GM12878 (cell line): ENCODE results near the gene CARD9.

Source experiments
- ASH2L ChIP-seq: fragments of 300-600, 200-600 bp; sonication (generic); IDR thresholded peaks from 2 replicates; pipeline ENCODE4 v1.6.1; 2017; ENCODE audit warnings: low read depth, mild to moderate bottlenecking, borderline replicate concordance
- EP300 ChIP-seq, 2 experiments: fragments of 150-350 bp in 1 of 2; IDR thresholded peaks; 2 replicates each; pipeline ENCODE4 v1.6.1; 2011 to 2012; ENCODE audit warnings: low read depth in 2 of 2, low read length in 2 of 2, borderline replicate concordance in 1 of 2, improper control_type of control experiment in 1 of 2, inconsistent platforms in 1 of 2; ENCODE audit not compliant: control insufficient read depth in 1 of 2
- POLR2A ChIP-seq: IDR thresholded peaks from 2 replicates; pipeline ENCODE4 v1.6.1; 2011; ENCODE audit warnings: low read depth, mild to moderate bottlenecking, low read length
- ZSCAN29 ChIP-seq: fragments of 450-650 bp; IDR thresholded peaks from 2 replicates; pipeline ENCODE4 v1.6.1; 2017; ENCODE audit warnings: mild to moderate bottlenecking, moderate library complexity
- TF ChIP-seq, protein P1 (sequence below), 3 experiments: IDR thresholded peaks in 2 of 3; conservative IDR thresholded peaks in 1 of 3; 2 replicates each; pipeline ENCODE4 v1.5.1; 2011; ENCODE audit warnings: low read depth in 3 of 3, low read length in 3 of 3, mild to moderate bottlenecking in 3 of 3, control low read depth in 2 of 3, moderate library complexity in 2 of 3, inconsistent platforms in 1 of 3, mixed read lengths in 1 of 3; ENCODE audit not compliant: control insufficient read depth in 2 of 3, insufficient read depth in 1 of 3; ENCODE audit errors: extremely low read depth in 1 of 3
- TF ChIP-seq, protein P2 (sequence below): fragments of 450-650 bp; IDR thresholded peaks from 2 replicates; pipeline ENCODE4 v1.6.1; 2016; ENCODE audit warnings: mild to moderate bottlenecking, moderate library complexity, borderline replicate concordance

DNA sequence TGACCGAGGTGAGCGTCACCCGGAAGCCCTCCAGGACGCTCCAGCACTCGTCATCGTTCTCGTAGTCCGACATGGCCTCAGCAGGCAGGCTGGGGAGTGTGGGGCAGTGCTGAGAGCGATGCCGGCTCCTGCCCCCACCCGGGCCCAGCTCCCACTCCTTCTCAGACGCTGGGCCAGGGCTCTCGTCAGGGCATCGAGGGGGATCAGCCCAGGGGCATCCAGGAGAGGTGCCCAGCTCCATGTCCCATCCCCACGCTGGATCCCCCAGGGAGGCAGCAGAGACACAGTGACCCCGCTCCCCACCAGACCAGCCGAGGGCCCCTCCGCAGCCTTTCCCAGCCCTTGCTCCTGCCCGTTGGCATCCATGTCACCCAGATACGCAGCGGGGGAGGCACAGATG, 1.5 kb downstream of the CARD9 start:
- TF ChIP-seq, protein P1, sequence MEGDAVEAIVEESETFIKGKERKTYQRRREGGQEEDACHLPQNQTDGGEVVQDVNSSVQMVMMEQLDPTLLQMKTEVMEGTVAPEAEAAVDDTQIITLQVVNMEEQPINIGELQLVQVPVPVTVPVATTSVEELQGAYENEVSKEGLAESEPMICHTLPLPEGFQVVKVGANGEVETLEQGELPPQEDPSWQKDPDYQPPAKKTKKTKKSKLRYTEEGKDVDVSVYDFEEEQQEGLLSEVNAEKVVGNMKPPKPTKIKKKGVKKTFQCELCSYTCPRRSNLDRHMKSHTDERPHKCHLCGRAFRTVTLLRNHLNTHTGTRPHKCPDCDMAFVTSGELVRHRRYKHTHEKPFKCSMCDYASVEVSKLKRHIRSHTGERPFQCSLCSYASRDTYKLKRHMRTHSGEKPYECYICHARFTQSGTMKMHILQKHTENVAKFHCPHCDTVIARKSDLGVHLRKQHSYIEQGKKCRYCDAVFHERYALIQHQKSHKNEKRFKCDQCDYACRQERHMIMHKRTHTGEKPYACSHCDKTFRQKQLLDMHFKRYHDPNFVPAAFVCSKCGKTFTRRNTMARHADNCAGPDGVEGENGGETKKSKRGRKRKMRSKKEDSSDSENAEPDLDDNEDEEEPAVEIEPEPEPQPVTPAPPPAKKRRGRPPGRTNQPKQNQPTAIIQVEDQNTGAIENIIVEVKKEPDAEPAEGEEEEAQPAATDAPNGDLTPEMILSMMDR (IDR thresholded peaks at IDR 0.05 in 2 of 3, conservative IDR thresholded peaks at IDR 0.05 in 1 of 3; ENCODE audit: control insufficient read depth in 2 of 3, extremely low read depth in 1 of 3, insufficient read depth in 1 of 3, low read depth in 3 of 3, low read length in 3 of 3): no peak
- no peak for TF ChIP-seq ASH2L
- no peak for TF ChIP-seq POLR2A
- TF ChIP-seq, protein P2, sequence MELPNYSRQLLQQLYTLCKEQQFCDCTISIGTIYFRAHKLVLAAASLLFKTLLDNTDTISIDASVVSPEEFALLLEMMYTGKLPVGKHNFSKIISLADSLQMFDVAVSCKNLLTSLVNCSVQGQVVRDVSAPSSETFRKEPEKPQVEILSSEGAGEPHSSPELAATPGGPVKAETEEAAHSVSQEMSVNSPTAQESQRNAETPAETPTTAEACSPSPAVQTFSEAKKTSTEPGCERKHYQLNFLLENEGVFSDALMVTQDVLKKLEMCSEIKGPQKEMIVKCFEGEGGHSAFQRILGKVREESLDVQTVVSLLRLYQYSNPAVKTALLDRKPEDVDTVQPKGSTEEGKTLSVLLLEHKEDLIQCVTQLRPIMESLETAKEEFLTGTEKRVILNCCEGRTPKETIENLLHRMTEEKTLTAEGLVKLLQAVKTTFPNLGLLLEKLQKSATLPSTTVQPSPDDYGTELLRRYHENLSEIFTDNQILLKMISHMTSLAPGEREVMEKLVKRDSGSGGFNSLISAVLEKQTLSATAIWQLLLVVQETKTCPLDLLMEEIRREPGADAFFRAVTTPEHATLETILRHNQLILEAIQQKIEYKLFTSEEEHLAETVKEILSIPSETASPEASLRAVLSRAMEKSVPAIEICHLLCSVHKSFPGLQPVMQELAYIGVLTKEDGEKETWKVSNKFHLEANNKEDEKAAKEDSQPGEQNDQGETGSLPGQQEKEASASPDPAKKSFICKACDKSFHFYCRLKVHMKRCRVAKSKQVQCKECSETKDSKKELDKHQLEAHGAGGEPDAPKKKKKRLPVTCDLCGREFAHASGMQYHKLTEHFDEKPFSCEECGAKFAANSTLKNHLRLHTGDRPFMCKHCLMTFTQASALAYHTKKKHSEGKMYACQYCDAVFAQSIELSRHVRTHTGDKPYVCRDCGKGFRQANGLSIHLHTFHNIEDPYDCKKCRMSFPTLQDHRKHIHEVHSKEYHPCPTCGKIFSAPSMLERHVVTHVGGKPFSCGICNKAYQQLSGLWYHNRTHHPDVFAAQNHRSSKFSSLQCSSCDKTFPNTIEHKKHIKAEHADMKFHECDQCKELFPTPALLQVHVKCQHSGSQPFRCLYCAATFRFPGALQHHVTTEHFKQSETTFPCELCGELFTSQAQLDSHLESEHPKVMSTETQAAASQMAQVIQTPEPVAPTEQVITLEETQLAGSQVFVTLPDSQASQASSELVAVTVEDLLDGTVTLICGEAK: no peak
- no peak for TF ChIP-seq EP300 (IDR thresholded peaks at IDR 0.05; ENCODE audit: borderline replicate concordance in 1 of 2, control insufficient read depth in 1 of 2, low read depth in 2 of 2, low read length in 2 of 2)
- no peak for TF ChIP-seq ZSCAN29
